Calu3 (cell line): ENCODE data around the gene TUBGCP2. TPM values are rescaled to one million over a fixed set of nuclear protein-coding genes. Genes with fewer than 3 reads are reported as not detected.

Experiments
- BruUV-seq: library from RNA; stranded (reverse); fragments of 400-500 nt; replicated peaks from 2 replicates; lab custom pipeline; 2021; lab: Mats Ljungman, UMichigan
- CTCF ChIA-PET: fragments of 300-600 bp; sonication (Branson Sonifier 250); formaldehyde crosslinking; loops from one replicate; lab custom pipeline; 2022; ENCODE audit warnings: antibody characterized with exemption; lab: Charles Lee
- DNase-seq: peaks from one replicate; pipeline ENCODE4 v3.0.0; 2022
- H3K27ac Mint-ChIP-seq: one replicate; pipeline ENCODE4 v1.8.0; 2022; ENCODE audit warnings: mixed read lengths; ENCODE audit not compliant: unreplicated experiment
- H3K27me3 Mint-ChIP-seq: one replicate; pipeline ENCODE4 v1.8.0; 2022; ENCODE audit warnings: mixed read lengths; ENCODE audit not compliant: unreplicated experiment
- H3K36me3 Mint-ChIP-seq: one replicate; pipeline ENCODE4 v1.8.0; 2022; ENCODE audit warnings: mild to moderate bottlenecking, moderate library complexity, mixed read lengths; ENCODE audit not compliant: insufficient read depth, unreplicated experiment
- H3K4me1 Mint-ChIP-seq: one replicate; pipeline ENCODE4 v1.8.0; 2022; ENCODE audit warnings: mild to moderate bottlenecking, low read depth, mixed read lengths; ENCODE audit not compliant: unreplicated experiment
- H3K4me3 Mint-ChIP-seq: one replicate; pipeline ENCODE4 v1.8.0; 2022; ENCODE audit warnings: mild to moderate bottlenecking, low read depth, moderate library complexity, mixed read lengths; ENCODE audit not compliant: unreplicated experiment
- H3K9me3 Mint-ChIP-seq: one replicate; pipeline ENCODE4 v1.8.0; 2022; ENCODE audit warnings: low read depth, mixed read lengths; ENCODE audit not compliant: unreplicated experiment
- intact Hi-C: fragments of 100-400 bp; cut with micrococcal nuclease; formaldehyde crosslinking; loops from one replicate; pipeline ENCODE4 v1.10.0; 2022; ENCODE audit not compliant: unreplicated experiment
- total RNA-seq: library from RNA; stranded (reverse); gene quantifications from 2 replicates; pipeline ENCODE4 v1.2.3, GENCODE V29; 2022
- TF ChIP-seq, protein P1 (sequence below): fragments of 200-600 bp; IDR thresholded peaks from one replicate; pipeline ENCODE4 v1.8.0; 2022; ENCODE audit warnings: antibody characterized with exemption; ENCODE audit not compliant: unreplicated experiment

TUBGCP2 gene
- total RNA-seq, 1 experiment from 2014 or later, result 47.2 TPM

- H3K27ac Mint-ChIP-seq, result no peak overlapping the region
- H3K9me3 Mint-ChIP-seq, result no peaks in the 10 kb centered on the region
- CTCF ChIA-PET, result no interaction called here
- DNase-seq, result no peak
- intact Hi-C loops, result no loop called here
- BruUV-seq, result no TSS peak
- H3K4me3 Mint-ChIP-seq, result no peak overlapping the region
- TF ChIP-seq, protein P1, sequence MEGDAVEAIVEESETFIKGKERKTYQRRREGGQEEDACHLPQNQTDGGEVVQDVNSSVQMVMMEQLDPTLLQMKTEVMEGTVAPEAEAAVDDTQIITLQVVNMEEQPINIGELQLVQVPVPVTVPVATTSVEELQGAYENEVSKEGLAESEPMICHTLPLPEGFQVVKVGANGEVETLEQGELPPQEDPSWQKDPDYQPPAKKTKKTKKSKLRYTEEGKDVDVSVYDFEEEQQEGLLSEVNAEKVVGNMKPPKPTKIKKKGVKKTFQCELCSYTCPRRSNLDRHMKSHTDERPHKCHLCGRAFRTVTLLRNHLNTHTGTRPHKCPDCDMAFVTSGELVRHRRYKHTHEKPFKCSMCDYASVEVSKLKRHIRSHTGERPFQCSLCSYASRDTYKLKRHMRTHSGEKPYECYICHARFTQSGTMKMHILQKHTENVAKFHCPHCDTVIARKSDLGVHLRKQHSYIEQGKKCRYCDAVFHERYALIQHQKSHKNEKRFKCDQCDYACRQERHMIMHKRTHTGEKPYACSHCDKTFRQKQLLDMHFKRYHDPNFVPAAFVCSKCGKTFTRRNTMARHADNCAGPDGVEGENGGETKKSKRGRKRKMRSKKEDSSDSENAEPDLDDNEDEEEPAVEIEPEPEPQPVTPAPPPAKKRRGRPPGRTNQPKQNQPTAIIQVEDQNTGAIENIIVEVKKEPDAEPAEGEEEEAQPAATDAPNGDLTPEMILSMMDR, result no peak
- H3K36me3 Mint-ChIP-seq, result peaks cover 22% of the 10 kb centered on the region
- no peaks in the 10 kb centered on the region for H3K27me3 Mint-ChIP-seq
- H3K4me1 Mint-ChIP-seq, result no peaks in the 10 kb centered on the region
Measured at GRCh38 chr10:133271521-133272300, 37.0 kb downstream of the TUBGCP2 start.

- no peak for DNase-seq
- intact Hi-C loops, result no loop called here
- Mint-ChIP-seq H3K9me3 (no peaks in the 10 kb centered on the region), H3K4me3 (no peak overlapping the region), H3K27ac (no peak overlapping the region), H3K27me3 (no peaks in the 10 kb centered on the region), H3K36me3 (peaks cover 15% of the 10 kb centered on the region), H3K4me1 (no peaks in the 10 kb centered on the region)
- BruUV-seq, result no TSS peak
- CTCF ChIA-PET, result no interaction called here
- TF ChIP-seq, protein P1, result no peak
Measured at GRCh38 chr10:133270773-133271297, 37.8 kb downstream of the TUBGCP2 start.

DNA sequence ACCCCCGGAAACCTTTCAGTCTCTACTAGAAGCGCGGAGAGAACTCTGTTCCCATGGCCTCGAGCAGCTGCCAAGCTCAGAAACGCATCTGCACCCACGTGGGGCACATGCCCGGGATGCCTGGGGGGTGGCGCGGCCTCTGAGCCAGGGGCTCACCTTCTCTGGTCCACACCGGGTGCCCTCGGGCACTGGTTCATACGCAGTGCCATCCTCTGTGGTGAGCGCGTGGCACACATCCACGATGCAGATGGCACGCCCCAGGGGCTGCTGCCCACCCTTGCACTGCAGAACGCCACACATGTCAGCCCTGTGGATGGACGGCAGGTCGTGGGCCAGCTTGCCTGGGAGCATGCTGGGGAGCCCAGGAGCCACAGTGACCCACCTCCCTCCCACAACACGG lies 38.5 kb downstream of the TUBGCP2 start:
- intact Hi-C loops, result no loop called here
- TF ChIP-seq, protein P1, result no peak
- H3K27ac Mint-ChIP-seq, result no peak overlapping the region
- H3K36me3 Mint-ChIP-seq, result peaks cover 12% of the 10 kb centered on the region
- H3K9me3 Mint-ChIP-seq, result no peaks in the 10 kb centered on the region
- H3K4me3 Mint-ChIP-seq, result no peak overlapping the region
- no peaks in the 10 kb centered on the region for H3K27me3 Mint-ChIP-seq
- no peaks in the 10 kb centered on the region for H3K4me1 Mint-ChIP-seq
- BruUV-seq, result no TSS peak
- DNase-seq, result no peak
- CTCF ChIA-PET, result no interaction called here

- Mint-ChIP-seq H3K36me3 (peaks cover 7% of the 10 kb centered on the region), H3K9me3 (no peaks in the 10 kb centered on the region), H3K27ac (no peak overlapping the region), H3K27me3 (no peaks in the 10 kb centered on the region), H3K4me3 (no peak overlapping the region), H3K4me1 (no peaks in the 10 kb centered on the region)
- TF ChIP-seq, protein P1, result no peak
- CTCF ChIA-PET, result no interaction called here
- no TSS peak for BruUV-seq
- no peak for DNase-seq
- intact Hi-C loops, result no loop called here
Measured at GRCh38 chr10:133269367-133269766, 39.3 kb downstream of the TUBGCP2 start.
